ENCODE measurements around the gene MAP7D1.

GRCh38 chr1:36134031-36134430, 21.9 kb upstream of the MAP7D1 start:
- no peak for TF ChIP-seq EZH2phosphoT487 (IDR thresholded peaks at IDR 0.05; ENCODE audit: low read depth)
- TF ChIP-seq, protein P1, sequence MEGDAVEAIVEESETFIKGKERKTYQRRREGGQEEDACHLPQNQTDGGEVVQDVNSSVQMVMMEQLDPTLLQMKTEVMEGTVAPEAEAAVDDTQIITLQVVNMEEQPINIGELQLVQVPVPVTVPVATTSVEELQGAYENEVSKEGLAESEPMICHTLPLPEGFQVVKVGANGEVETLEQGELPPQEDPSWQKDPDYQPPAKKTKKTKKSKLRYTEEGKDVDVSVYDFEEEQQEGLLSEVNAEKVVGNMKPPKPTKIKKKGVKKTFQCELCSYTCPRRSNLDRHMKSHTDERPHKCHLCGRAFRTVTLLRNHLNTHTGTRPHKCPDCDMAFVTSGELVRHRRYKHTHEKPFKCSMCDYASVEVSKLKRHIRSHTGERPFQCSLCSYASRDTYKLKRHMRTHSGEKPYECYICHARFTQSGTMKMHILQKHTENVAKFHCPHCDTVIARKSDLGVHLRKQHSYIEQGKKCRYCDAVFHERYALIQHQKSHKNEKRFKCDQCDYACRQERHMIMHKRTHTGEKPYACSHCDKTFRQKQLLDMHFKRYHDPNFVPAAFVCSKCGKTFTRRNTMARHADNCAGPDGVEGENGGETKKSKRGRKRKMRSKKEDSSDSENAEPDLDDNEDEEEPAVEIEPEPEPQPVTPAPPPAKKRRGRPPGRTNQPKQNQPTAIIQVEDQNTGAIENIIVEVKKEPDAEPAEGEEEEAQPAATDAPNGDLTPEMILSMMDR (IDR thresholded peaks at IDR 0.05; ENCODE audit: low read depth, low read length) = no peak

Data from OCI-LY3 (cell line).